HG03280 (cell line): Measurements from ENCODE around the gene CH25H.

Experiments used
- ATAC-seq: cut with Tn5 transposase; IDR thresholded peaks from one replicate; pipeline ENCODE4 v1.9.1; 2021; ENCODE audit warnings: mild to moderate bottlenecking, moderate library complexity; ENCODE audit not compliant: unreplicated experiment

The CH25H gene

DNA sequence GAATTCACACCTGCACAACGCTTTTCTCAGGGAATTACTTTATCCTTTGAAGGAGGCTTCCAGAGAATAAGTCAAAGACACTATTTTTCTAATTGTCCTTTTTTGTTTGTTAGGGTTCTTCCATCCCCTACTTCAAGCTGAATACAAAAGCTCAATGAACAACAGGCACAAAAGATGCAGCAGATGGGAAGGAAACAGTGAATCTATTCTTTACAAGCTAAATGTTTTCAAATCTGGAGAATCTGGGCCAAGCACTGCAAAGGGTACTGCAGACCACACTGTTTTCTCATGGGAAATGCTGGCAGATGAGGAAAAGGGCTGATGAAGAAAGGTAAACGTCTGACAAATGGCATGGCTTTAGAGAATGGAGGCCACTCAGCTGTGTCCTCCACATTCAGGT lies 25.9 kb upstream of the CH25H start:
- no peak for ATAC-seq

DNA sequence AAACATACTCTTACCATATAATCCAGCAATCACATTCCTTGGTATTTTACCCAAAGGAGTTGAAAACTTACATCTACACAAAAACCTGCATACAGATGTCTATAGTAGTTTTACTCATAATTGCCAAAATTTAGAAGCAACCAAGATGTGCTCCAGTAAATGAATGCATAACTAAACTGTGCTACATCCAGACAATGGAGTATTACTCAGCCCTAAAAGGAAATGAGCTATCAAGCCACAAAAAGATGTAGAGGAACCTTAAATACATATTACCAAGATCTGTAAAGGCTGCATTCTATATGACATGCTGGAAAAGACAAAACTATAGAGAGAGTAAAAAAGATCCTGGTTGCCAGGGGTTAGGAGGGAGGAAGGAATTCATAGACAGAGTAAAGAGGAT lies 21.8 kb upstream of the CH25H start:
- no peak for ATAC-seq

DNA sequence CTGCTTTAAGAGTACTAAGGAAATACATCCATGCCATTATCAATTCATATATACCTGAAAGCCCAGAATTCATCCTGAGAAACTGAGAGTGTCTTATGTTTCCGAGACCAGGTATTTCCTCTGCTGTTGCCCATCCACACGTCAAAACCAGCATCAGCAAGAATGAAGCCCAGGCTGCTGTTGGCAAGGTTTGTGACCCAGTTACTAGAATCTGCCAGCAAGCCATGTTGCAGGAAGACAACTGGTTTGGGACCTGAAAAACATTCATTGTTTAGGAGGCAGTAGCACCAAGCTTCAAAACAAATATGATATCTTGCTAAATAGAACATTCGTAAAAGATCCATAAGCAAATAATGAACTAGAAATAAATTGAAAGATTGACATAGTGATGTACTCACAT lies 21.0 kb upstream of the CH25H start:
- ATAC-seq, result no peak

DNA sequence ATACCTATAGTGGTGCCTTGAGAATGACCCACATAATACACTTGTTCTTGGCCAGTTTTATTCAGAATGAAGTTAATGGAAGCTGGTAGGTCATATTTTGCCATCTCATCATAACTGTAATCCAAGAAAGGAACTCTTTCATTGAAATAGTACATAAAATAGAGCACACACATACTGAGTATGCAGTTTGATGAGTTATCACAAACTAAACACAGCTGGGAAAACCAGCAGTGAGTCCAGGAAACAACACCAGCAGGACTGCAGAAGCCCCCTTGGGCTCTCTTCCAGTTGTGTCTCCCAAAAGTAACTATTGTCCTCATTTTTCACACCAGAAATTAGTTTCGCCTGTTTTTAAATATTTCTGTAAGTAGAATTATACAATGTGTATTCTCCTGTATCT lies 19.8 kb upstream of the CH25H start:
- ATAC-seq, result no peak

DNA sequence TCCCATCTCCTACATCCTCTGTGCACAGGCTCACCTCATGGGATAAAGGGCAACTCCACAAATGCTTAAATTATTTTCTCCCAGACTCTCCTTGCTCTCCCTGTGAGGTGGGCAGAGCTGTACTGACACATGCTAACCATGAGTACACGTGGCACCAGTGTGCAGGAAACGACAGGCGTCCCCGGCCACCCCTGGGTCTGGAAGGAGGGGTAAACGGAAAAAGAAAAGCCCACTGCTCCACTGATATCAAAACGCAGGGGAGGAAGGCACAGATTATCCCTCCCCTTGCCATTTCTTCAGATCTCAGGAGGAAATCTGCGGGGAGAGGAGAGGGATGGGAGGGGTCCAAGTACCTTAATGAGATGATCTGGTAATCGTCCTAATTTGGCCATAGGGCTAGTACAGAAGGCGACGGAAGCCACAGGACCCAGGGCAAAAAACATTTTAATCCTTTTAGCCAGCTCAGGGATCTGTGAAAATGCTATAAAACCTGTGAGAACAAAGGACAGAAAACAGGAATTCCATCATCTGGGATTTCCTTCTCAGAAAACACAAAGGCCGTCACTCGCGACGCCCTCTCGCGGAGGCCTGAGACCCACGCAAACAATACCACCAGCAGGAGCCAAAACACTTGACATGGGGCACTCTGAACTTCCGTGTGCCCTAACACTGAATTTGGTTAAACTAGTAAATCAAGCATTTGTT lies 17.8 kb upstream of the CH25H start:
- ATAC-seq, result no peak

DNA sequence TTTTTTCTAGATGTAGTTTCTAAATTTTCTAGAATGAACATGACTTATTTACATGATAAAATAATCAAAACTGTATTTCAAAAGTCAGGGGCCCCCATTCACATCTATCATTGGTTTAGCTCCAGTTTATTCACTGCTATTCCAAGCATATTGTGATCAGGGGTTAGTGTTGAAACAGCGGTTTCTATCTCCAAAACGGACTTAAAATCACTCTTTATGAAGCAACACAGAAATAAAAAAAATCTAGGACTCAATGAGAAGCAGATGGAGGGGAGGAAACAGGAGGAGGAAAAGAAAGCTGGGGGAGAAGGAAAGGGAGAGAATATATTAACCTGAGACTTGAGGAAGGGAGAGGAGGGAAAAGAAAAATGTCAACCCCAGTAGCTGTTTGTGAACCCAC lies 14.8 kb upstream of the CH25H start:
- ATAC-seq, result no peak

DNA sequence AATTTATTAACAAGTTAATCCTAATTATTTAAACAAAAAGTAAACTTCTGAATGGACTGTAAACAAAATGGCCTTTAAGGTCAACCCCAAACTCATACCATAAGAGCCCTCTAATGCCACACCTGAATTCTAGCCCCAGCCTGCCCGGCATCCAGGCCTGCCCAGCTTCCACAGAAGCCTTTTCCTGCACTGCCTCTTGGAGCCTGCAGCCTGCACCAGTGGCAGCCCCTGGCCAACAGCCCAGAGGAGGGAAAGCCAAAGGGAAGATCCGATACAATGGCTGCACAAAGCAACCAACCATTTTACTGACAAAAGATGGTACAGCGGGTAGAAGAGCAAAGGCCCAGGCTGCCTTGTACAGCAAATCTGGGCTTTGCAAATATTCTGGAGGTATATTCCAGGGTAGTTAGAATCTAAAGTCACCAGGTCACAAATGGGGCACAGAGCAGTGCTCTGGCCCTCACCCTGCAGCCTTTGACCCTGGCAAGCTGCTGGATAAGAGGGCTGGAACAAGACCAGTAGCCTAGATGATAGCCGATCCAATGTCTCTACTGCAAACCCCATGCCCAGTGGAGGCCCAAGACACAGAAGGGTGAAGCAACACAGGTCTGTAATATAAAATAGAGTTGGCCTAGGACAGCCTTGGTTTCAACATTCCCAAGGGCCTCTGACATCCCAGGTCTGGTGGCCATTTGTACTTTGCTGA lies 12.5 kb upstream of the CH25H start:
- no peak for ATAC-seq

DNA sequence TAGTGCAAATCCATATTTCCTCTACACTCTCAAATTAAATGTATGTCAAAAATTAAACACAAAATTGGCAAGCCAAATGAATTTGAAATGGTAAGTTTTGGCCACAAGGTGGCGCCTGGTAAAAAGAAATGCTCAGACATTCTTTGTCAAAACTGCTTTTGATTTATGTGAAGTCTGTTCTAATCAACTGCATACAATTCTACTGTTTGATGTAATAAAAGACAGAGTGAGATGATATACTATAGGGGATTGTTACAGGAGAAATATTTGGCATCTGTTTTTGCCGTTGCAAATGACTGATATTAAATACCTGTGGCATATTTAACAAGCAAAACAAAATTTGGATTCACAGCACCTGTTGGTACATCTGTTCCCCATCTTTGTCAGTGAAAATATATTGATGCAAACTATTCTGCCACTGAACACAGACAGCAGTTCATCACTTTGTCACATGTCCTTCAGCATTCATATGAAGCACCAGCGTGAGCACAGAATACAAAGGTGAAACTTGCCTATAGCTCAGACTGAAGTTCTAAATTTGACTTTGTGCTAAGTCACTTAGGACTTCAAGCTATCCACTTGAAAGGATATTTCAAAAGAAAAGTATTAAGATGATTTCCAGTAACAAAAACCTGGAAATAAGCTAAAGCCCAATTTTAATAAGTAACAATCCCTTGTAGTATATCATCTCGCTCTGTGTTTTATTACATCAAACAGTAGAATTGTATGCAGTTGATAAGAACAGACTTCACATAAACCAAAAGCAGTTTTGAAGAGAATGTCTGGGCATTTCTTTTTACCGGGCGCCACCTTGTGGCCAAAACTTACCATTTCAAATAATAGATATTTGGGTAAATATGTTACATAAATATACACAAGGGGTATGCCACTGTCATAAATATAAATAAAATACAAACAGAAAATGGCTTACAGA lies 10.2 kb upstream of the CH25H start:
- ATAC-seq, result no peak

DNA sequence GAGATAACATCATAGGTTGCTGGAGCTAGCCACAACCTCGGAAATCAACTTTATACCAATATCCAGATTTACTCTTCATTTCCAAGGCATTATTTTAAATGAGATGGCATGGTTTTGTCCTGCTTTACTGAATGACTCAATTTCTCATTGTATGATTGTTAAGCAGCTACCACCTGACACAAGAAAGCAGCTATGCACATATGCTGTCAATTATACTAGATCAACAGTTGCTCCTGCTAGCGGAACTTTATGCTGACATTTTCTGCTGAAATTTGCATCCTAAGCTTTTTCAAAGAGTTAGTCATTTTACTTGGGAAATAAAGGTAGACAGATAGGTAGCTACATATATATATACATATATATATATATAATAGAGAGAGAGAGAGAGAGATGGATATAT lies 8.9 kb upstream of the CH25H start:
- no peak for ATAC-seq

DNA sequence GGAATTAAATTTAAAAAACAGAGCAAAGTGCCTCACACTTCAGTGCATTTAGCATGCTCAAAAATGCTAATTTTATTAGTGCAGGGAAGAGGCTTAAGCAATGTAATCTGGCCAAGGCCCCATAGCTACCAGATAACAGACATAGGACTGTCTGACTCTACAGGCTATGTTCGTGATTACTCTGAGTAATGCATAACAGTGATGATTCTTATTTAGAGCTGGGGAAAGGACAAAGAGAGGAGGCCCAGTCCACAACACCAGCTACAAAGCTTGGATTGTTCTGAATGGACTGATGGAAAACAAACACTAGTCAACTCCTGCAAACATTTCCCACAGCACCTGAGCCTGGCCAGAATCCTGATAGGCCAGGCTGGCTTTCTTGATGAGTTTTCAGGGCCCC lies 8.4 kb upstream of the CH25H start:
- ATAC-seq, result no peak

DNA sequence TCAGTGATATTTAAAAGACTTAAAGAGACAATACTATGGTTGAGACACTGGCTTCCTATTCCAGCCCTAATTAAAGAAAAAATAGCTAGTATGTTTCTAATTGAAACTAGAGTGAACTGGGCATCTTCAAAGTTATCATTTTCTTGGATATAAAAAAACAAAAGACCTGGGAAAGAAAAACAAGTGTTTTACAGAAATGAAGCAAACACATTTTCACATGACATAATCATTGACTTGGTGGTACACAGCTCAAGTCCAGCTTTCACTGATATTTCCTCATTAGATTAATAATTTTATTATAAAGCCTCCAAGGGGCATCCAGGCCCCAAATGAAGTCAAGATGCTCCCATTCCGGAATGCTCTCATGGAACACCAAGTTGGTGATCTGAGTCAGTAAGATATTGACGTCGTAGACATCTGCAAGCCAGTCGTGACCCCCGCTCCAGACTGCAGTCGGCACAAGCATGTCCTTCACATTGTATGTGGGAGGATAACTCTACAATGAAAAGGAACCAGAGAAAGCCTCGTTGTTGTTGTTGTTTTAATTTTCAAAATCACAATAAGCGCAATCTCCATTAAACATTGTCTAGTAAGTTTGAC lies 7.5 kb upstream of the CH25H start:
- no peak for ATAC-seq

DNA sequence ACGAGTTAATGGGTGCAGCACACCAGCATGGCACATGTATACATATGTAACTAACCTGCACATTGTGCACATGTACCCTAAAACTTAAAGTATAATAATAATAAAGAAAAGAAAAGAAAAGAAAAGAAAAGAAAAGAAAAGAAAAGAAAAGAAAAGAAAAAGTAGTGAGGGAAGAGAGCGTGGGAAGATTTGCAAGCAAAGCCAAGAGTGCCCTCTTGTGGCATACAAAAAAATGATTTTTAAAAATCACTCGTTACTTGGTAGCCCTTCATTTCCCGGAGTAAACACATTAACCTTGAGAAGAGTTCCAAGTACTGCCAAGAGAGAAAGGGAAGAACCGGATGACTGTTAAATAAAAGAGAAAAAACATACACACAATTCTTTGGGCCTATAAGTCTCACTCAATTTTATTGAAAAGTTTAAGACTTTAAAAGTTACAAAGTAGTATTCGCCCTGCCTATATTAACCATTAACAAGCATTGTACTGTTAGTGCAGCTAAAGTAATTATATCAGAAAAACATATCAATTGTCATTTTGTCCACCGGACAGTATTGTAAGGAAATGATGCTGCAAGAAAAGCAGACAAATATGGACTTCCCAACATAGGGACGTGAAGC lies 6.2 kb upstream of the CH25H start:
- no peak for ATAC-seq

DNA sequence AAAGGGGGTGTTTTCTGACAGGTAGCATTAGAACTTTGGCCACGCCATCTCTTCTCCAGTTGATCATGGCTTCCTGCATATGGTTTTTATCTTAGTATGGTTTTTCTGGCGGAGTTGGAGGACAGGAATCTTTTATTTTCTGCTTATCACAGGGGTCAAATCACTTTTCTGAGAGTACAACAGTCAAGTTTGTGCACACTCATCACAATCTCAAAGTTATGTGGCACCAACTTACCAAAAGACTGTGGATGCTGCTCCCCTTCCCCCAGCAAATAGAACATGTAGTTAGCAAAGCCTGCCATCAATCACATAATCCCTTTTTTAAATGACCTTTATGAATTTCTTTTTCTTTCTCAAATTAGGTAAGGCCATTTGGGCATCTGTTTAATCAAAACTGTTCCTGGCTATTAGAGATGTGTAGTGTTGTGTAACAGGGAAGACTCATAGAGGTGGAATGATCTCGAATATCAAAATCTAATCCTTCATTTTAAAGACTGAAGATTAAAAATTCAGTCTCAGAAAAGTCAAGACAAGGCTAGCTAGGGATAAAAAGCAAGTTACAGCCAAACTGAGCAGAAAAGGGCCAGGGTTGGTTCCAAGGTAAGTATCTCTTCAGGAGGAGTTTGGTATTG lies 3.8 kb upstream of the CH25H start:
- ATAC-seq, result no peak

DNA sequence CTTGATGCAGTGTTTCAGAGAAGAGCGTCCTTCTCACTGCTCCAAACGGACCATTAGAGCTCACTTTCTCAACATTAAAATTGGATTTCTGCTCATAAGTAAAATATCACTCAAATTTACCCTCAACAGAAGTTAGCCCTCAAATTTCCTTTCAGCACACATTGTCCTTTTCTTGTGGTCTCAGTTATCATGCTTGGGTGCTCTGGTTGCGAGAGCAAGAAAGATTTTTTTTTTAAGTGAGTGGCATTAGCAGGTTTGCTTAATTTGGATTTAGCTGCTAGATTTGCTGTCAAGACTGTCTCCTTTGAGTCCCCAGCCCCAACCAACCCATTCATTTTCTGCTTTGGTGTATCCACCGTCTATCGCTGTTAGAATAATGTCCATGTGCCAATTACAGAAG lies 2.6 kb upstream of the CH25H start:
- no peak for ATAC-seq

DNA sequence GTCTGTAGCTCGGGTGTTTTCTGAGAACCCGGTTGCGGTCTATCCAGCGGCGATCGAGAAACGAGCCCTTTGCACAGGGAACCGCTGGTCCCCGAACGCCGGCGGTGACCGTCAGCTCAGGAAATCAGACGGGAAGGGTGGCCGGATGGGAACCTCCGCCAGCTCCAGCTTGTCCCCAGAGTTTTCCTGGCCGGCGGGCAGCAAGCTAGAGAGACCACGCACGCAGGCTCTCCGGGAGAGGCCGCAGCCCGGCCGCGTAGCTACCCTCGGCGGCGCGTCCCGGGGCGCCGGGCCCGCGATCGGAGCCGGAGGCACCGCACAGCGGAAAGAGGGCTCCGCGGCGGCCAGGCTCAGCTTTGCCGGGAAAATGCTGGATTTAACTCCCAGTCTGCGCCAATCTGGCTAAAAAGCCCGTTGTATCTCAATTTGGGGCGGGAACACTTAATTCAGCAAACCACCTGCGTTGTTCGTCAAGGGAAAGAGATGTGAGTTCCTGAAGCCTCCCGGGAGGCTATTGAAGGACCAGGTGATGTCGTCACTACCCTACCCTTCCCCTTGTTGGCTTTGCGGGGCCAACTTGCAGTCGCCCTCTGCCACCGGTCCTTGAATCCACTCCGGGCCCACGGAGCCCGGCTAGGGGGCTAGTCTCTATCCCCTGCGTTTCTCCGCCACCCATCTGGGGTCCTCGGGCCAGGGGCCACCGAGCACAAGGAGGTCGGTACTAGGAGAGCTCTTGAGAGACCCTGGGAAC lies 859 bp upstream of the CH25H start:
- no peak for ATAC-seq

DNA sequence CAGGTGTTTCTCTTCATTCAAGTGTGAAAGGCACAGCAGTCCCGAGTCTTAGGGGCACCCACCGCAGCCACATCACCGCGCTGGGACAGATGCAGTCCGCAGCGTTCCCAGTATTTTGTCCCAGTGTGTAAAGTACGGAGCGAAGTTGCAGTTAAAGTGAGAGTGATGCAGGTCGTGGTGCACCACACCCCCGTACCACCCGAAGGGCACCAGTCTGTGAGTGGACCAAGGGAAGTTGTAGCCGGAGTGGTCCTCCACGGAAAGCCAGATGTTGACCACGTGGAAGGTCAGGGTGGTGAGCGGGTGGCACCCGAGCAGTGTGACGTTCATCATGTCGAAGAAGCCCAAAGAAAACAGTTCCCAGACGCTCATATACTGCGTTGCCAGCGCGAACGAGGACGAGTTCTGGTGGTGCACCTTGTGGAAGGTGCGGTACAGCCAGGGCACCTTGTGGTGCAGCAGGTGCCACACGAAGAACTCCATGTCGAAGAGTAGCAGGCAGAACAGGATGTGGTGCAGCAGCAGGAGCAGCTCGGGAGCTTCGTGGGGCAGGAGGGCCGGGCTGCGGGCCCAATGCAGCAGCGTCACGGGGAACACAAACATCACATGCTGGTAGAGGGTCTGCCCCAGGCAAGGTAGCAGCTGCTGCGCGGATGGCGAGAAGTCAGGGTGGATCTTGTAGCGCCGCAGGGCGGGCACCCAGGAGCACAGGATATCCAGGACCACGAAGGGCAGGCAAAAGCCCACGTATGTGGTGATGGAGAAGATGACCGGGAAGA lies 526 bp downstream of the CH25H start:
- ATAC-seq, result no peak

DNA sequence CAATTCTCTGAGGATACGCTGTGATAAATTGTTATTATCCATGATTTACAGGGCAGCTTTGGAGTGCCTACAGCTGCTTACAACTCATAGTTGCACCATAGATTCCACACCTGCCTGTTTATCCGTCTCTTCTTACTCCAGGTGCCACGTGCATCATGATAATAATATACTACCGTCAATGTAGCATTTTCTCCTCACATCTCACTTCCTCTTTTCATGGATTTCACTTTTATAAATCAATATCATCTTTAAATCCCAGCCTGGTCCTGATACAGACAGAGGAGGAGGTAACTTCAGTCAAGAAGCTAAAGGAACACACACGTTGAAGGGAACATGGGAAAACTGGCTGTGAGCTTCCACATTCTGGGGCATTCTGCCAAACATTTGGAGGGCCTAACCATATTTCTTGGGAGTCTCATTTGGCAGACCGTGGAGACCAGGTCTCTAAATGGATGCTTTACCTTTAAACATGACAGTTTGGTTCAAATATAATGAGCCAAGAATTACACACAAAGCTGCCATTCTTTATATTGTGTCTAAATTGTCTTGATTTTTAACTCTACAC lies 2.4 kb downstream of the CH25H start:
- ATAC-seq, result no peak

DNA sequence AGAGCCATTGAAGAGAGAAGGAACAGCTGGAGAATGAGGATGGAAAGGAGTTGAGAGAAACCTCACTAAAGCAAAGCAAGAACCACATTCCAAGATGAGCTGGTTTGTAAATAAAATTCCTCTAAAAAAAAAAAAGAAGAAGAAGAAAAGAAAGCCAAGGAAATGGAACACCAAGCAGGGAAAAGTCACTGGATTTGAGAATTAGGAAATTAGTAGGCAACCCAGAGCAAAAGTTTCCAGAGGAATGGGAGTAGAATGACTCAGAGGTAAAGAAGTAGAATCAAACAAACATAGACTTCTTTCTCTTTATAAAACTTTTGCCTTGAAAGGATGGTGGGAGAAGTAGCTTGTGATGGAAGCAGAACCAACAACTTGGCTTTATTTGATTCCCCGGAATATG lies 3.9 kb downstream of the CH25H start:
- no peak for ATAC-seq

DNA sequence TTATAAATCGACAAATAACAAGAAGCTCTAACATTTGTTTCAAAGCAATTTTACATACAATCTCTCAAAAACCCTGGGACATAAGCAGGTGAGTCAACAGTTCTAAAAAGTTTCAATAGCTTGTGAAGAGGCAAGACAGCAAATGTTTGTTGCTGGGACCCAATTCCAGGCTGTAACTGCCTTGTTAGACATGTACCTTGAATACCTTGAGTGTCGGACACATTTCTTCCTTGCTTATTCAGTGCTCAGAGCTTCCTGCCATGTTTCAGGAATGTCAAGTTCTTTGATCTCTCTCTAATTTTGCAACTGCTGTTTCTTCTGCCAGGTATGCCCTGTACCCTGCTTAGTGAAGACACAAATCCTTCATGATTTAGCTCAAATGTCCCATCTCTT lies 5.1 kb downstream of the CH25H start:
- no peak for ATAC-seq
